Caco-2 (cell line): Measurements from ENCODE around the gene NAP1L4. TPM values are rescaled to one million over a fixed set of nuclear protein-coding genes. Genes with fewer than 3 reads are reported as not detected.

ENCODE experiments used
- BruUV-seq: library from RNA; stranded (reverse); fragments of 400-500 nt; replicated peaks from 2 replicates; lab custom pipeline; 2021; lab: Mats Ljungman, UMichigan
- CTCF ChIA-PET: fragments of 300-600 bp; sonication (Branson Sonifier 250); formaldehyde crosslinking; loops from one replicate; lab custom pipeline; 2022; ENCODE audit warnings: antibody characterized with exemption; lab: Charles Lee
- POLR2A ChIA-PET: fragments of 300-600 bp; sonication (Branson Sonifier 250); formaldehyde crosslinking; loops from one replicate; lab custom pipeline; 2022; ENCODE audit warnings: antibody characterized with exemption; lab: Charles Lee
- DNase-seq, 2 experiments: peaks; one replicate each; pipeline versions ENCODE4 v3.0.0 to v3.0.0-alpha.2; 2020 to 2022
- H3K27me3 ChIP-seq: replicated peaks from 2 replicates; pipeline ENCODE4 v1.6.0; 2011; ENCODE audit warnings: low read length; ENCODE audit not compliant: control insufficient read depth, insufficient read depth
- H3K36me3 ChIP-seq: 2 replicates; pipeline ENCODE4 v1.5.1; 2011; ENCODE audit warnings: low read length; ENCODE audit not compliant: control insufficient read depth, insufficient read depth
- H3K4me1 ChIP-seq: fragments of 250-450 bp; sonication (Bioruptor Pico); 2 replicates; pipeline ENCODE4 v1.5.1; 2020; ENCODE audit warnings: mild to moderate bottlenecking
- H3K4me3 ChIP-seq: 2 replicates; pipeline ENCODE4 v1.5.1; 2011; ENCODE audit warnings: low read depth, mild to moderate bottlenecking, control low read depth, low read length
- H3K9me3 ChIP-seq: fragments of 250-450 bp; sonication (Bioruptor Pico); 2 replicates; pipeline ENCODE4 v1.5.1; 2020; ENCODE audit warnings: mild to moderate bottlenecking, moderate library complexity
- H3K27ac Mint-ChIP-seq: one replicate; pipeline ENCODE4 v1.8.0; 2022; ENCODE audit warnings: mixed read lengths; ENCODE audit not compliant: unreplicated experiment
- H3K27me3 Mint-ChIP-seq: one replicate; pipeline ENCODE4 v1.8.0; 2022; ENCODE audit warnings: mixed read lengths; ENCODE audit not compliant: insufficient read depth, unreplicated experiment
- H3K36me3 Mint-ChIP-seq: one replicate; pipeline ENCODE4 v1.8.0; 2022; ENCODE audit warnings: mild to moderate bottlenecking, mixed read lengths; ENCODE audit not compliant: insufficient read depth, unreplicated experiment
- H3K4me1 Mint-ChIP-seq: one replicate; pipeline ENCODE4 v1.8.0; 2022; ENCODE audit warnings: low read depth, mixed read lengths; ENCODE audit not compliant: unreplicated experiment
- H3K4me3 Mint-ChIP-seq: one replicate; pipeline ENCODE4 v1.8.0; 2022; ENCODE audit warnings: mild to moderate bottlenecking, moderate library complexity, mixed read lengths; ENCODE audit not compliant: unreplicated experiment
- H3K9me3 Mint-ChIP-seq: one replicate; pipeline ENCODE4 v1.8.0; 2022; ENCODE audit warnings: mixed read lengths; ENCODE audit not compliant: unreplicated experiment
- CTCF ChIP-seq, 2 experiments: fragments of 200-600 bp in 1 of 2; IDR thresholded peaks; 1 replicate in 1 of 2; 2 replicates in 1 of 2; pipeline versions ENCODE4 v1.5.1 to v1.8.0; 2011 to 2022; ENCODE audit warnings: antibody characterized with exemption in 1 of 2, control low read depth in 1 of 2, inconsistent platforms in 1 of 2, low read depth in 1 of 2, low read length in 1 of 2, mild to moderate bottlenecking in 1 of 2, moderate library complexity in 1 of 2; ENCODE audit not compliant: insufficient read depth in 1 of 2, severe bottlenecking in 1 of 2, unreplicated experiment in 1 of 2
- intact Hi-C: fragments of 100-400 bp; cut with micrococcal nuclease; formaldehyde crosslinking; loops from one replicate; pipeline ENCODE4 v1.10.0; 2022; ENCODE audit not compliant: unreplicated experiment
- total RNA-seq: library from RNA; stranded (reverse); gene quantifications from 2 replicates; pipeline ENCODE4 v1.2.3, GENCODE V29; 2022

NAP1L4 gene
- total RNA-seq, 1 experiment from 2014 or later, result 215 TPM

- Mint-ChIP-seq H3K9me3 (no peaks in the 10 kb centered on the region), H3K4me3 (no peak overlapping the region), H3K36me3 (peaks cover 90% of the 10 kb centered on the region), H3K27ac (no peak overlapping the region), H3K4me1 (no peaks in the 10 kb centered on the region), H3K27me3 (no peaks in the 10 kb centered on the region)
- ChIA-PET CTCF (no interaction called here), POLR2A (interaction anchor here (0.5 kb wide), 1 partner anchor 603 kb away, joined by 3 read pairs; the partner anchor contains the start of gene TSSC4)
- H3K9me3 ChIP-seq, result no peaks in the 10 kb centered on the region
- no peaks in the 10 kb centered on the region for H3K27me3 ChIP-seq
- no peak for DNase-seq
- H3K4me1 ChIP-seq, result no peaks in the 10 kb centered on the region
- BruUV-seq, result no TSS peak
- TF ChIP-seq CTCF (IDR thresholded peaks at IDR 0.05; ENCODE audit: insufficient read depth in 1 of 2, low read depth in 1 of 2, low read length in 1 of 2, severe bottlenecking in 1 of 2, unreplicated experiment in 1 of 2), result no peak
- H3K36me3 ChIP-seq, result peaks cover 1% of the 10 kb centered on the region; the same call in 1 of the 2 replicates
- intact Hi-C loops, result no loop called here
- no peak overlapping the region for H3K4me3 ChIP-seq
Measured at GRCh38 chr11:3003396-3004231, 11.5 kb upstream of the NAP1L4 start.

GRCh38 chr11:3002871-3003270 is 10.7 kb upstream of the NAP1L4 start:
- intact Hi-C loops, result no loop called here
- no peaks in the 10 kb centered on the region for H3K9me3 ChIP-seq
- ChIA-PET CTCF (no interaction called here), POLR2A (interaction anchor here (0.5 kb wide), 1 partner anchor 603 kb away, joined by 3 read pairs; the partner anchor contains the start of gene TSSC4)
- Mint-ChIP-seq H3K27me3 (no peaks in the 10 kb centered on the region), H3K4me3 (no peak overlapping the region), H3K9me3 (no peaks in the 10 kb centered on the region), H3K4me1 (no peaks in the 10 kb centered on the region), H3K36me3 (peaks cover 84% of the 10 kb centered on the region), H3K27ac (no peak overlapping the region)
- DNase-seq, result no peak
- BruUV-seq, result no TSS peak
- no peak for TF ChIP-seq CTCF (IDR thresholded peaks at IDR 0.05; ENCODE audit: insufficient read depth in 1 of 2, low read depth in 1 of 2, low read length in 1 of 2, severe bottlenecking in 1 of 2, unreplicated experiment in 1 of 2)
- H3K4me1 ChIP-seq, result no peaks in the 10 kb centered on the region
- no peaks in the 10 kb centered on the region for H3K27me3 ChIP-seq
- peaks cover 1% of the 10 kb centered on the region; the same call in 1 of the 2 replicates for H3K36me3 ChIP-seq
- H3K4me3 ChIP-seq, result no peak overlapping the region

GRCh38 chr11:3002351-3002861 is 10.3 kb upstream of the NAP1L4 start:
- H3K9me3 ChIP-seq, result no peaks in the 10 kb centered on the region
- CTCF ChIA-PET, result no interaction called here
- POLR2A ChIA-PET, result interaction anchor here (1.8 kb wide), 1 partner anchor 10 kb away, joined by 5 read pairs; the partner anchor contains the start of gene NAP1L4
- no peak for DNase-seq
- no peaks in the 10 kb centered on the region for H3K4me1 ChIP-seq
- no peaks in the 10 kb centered on the region for H3K27me3 ChIP-seq
- Mint-ChIP-seq H3K27ac (no peak overlapping the region), H3K9me3 (no peaks in the 10 kb centered on the region), H3K4me3 (no peak overlapping the region), H3K4me1 (no peaks in the 10 kb centered on the region), H3K27me3 (no peaks in the 10 kb centered on the region), H3K36me3 (peaks cover 79% of the 10 kb centered on the region)
- no peak for TF ChIP-seq CTCF (IDR thresholded peaks at IDR 0.05; ENCODE audit: insufficient read depth in 1 of 2, low read depth in 1 of 2, low read length in 1 of 2, severe bottlenecking in 1 of 2, unreplicated experiment in 1 of 2)
- intact Hi-C loops, result no loop called here
- no TSS peak for BruUV-seq
- peaks cover 1% of the 10 kb centered on the region; the same call in 1 of the 2 replicates for H3K36me3 ChIP-seq
- no peak overlapping the region for H3K4me3 ChIP-seq
